GM21737 (cell line): ENCODE measurements around the gene MFSD12.
"Not testable (repeated sequence)": the region's sequence is repeated elsewhere in the genome, so short reads cannot be mapped to it uniquely, and the experiment has no call there.

Experiments used
- ATAC-seq: cut with Tn5 transposase; IDR thresholded peaks from one replicate; pipeline ENCODE4 v1.9.1; 2021; ENCODE audit warnings: mild to moderate bottlenecking, moderate library complexity; ENCODE audit not compliant: unreplicated experiment

The MFSD12 gene

DNA sequence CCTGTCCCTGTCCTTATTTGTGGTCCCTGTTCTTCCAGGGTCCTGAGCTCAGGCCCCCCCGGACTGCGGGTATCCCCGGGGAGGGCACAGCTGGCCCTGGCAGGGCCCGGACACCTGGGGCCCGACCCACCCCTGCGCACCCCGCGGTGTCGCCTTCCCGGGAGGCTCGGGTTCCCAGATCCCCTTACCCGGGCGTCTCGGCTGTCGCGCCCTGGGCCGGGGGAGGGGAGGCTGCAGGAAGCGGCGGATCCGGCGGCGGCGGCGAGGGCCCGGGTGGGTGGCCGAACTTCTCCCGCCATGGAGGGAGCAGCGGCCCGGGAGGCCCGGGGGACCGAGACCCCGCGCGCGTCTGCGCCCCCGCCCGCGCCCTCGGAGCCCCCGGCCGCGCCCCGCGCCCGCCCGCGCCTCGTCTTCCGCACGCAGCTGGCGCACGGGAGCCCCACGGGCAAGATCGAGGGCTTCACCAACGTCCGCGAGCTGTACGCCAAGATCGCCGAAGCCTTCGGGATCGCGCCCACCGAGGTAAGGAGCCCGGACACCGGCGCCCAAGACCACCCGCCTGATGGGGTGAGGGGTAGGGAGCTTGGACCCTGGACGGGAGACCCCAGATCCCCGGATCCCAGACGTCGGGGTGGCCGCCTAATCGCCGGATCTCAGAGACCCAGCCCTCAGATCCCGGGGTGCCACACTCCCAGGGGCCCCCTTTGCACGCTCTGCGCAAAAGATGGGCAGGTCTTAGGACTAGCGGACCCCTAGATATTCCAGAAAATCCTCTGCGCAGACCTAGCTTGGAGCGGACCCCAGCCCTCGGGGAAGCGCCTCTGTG lies 28.1 kb upstream of the MFSD12 start, which contains the start of gene GIPC3:
Gene GIPC3 (plus strand): TSS at position 178 of the 826 bp plus-strand sequence. CDS start 120 bp downstream, at position 298.
- ATAC-seq = no peak

DNA sequence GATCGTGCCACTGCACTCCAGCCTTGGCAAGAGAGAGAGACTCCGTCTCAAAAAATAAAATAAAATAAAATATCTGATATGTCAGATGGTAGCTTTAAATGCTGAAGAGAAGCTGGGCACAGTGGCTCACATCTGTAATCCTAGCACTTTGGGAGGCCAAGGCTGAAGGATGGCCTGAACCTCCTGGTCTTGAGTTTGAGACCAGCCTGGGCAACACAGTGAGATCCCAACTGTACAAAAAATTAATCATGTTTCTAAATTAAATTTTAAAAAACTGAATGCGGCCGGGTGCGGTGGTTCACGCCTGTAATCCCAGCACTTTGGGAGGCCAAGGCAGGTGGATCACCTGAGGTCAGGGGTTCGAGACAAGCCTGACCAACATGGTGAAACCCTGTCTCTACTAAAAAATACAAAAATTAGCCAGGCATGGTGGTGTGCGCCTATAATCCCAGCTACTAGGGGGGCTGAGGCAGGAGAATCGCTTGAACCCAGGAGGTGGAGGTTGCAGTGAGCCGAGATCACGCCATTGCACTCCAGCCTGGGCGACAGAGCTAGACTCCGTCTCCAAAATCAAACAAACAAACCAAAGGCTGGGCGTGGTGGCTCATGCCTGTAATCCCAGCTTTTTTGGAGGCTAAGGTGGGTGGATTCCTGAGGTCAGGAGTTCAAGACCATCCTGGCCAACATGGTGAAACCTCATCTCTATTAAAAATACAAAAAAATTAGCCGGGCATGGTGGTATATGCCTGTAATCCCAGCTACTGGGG lies 26.8 kb upstream of the MFSD12 start:
- not testable (repeated sequence) for ATAC-seq

DNA sequence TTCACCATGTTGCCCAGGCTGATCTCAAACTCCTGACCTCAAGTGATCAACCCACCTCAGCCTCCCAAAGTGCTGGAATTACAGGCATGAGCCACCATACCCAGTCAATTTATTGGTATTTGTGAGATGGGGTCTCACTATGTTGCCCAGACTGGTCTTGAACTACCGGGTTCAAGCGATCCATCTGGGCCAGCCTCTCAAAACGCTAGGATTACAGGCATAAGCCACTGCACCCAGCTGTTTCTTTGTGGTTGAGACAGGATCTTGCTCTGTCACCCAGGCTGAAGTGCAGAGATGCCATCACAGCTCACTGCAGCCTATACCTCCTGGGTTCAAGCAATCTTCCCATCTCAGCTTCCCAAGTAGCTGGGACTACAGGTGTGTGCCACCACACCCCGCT lies 24.4 kb upstream of the MFSD12 start:
- ATAC-seq = not testable (repeated sequence)

DNA sequence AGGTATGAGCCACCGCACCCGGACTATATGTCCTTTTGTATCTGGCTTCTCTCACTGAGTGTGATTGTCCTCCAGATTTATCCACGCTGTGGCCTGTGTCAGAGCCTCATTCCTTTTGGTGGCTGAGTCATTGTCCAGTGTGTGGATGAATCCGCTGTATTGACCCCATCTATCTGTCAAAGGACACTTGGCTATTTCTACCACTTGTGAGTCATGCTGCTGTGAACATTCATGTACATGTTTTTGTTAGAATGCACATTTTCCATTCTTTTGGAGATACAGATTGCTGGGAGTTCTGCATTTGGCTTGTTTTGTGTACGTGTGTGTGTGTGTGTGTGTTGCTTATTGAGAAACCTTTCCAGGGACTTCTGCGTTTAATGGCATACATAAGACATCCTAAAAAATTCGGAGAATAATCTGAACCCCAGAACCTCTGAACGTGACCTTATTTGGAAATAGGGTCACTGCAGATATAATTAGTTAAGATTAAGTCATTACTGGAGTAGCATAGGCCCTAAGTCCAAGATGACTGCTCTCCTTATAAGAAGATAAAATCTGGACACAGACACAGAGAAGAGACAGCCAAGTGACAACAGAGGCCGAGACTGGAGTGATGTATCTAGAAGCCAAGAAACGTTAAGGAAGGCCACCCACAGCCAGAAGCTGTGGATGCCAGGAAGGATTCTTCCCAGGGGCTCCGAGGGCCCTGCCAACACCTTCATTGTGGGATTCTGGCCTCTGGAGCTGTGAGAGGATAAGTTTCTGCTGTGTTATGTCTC lies 23.0 kb upstream of the MFSD12 start:
- no peak for ATAC-seq

DNA sequence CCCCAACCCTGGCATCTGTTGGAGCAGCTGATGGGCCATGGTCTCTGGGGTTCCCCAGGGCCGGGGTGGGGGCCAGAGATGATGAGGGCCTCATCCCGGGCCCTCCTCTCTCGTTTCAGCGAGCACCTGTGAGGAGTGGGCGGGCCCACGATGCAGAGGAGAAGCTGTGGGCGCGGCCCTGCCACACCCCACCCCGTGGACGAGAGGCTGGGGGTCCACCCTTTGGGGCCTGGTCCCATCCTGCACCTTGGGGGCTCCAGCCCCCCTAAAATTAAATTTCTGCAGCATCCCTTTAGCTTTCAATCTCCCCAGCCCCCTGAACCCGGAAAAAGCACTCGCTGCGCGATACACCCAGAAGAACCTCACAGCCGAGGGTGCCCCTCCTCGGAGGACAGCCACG lies 21.0 kb upstream of the MFSD12 start:
- no peak for ATAC-seq

DNA sequence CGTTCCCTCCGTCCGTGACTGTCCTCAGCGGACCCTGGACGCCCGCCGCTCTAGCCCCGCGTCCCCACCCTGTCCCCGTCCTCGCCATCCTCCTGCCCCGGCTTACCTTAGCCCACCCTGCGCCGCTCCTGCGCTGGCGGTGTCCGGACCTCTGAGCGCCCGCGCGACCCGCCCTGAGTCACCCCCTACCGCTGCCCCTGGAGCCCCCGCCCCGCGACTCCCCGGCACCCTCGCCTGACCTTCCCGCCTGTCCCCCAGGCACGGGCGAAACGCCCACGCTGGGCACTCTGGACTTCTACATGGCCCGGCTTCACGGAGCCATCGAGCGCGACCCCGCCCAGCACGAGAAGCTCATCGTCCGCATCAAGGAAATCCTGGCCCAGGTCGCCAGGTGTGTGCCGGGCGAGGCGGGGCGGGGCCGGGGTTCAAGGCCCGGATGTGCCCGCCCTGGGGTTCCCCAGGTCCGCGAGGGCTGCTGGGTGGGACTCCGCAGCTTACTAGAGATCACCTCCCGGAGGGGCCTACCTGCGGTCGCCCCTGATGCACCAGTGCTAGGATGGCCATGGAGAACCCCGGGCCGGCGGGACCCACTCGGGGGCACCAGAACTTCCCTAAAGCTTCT lies 20.4 kb upstream of the MFSD12 start:
- ATAC-seq = no peak

DNA sequence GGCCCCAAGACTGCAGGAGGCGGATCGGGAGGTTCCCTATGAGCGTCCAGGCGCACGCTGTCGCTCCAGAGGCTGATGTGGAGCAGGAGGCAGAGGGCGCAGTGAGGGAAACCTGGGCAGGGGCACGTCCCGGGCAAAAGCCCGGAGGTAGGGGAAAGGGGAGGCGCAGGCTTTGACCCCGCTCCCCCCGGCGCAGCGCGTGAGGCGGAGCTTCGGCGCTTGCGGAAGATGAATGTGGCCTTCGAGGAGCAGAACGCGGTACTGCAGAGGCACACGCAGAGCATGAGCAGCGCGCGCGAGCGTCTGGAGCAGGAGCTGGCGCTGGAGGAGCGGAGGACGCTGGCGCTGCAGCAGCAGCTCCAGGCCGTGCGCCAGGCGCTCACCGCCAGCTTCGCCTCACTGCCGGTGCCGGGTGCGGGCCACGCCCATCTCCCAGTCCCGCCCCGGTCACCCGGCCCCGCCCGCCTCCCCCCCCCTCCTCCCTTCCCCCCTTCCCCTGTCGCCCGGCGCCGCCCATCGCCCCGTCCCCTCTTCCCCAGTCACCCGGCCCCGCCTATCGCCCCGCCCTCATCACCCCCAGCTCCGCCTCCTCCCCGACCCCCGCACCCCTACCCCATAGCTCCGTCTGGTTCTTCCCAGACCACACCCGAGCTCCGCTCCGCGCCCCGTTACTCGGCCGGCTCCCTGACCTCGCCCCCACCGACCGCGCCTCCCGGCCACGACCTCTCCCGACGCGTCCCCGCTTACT lies 19.5 kb upstream of the MFSD12 start:
- no peak for ATAC-seq

DNA sequence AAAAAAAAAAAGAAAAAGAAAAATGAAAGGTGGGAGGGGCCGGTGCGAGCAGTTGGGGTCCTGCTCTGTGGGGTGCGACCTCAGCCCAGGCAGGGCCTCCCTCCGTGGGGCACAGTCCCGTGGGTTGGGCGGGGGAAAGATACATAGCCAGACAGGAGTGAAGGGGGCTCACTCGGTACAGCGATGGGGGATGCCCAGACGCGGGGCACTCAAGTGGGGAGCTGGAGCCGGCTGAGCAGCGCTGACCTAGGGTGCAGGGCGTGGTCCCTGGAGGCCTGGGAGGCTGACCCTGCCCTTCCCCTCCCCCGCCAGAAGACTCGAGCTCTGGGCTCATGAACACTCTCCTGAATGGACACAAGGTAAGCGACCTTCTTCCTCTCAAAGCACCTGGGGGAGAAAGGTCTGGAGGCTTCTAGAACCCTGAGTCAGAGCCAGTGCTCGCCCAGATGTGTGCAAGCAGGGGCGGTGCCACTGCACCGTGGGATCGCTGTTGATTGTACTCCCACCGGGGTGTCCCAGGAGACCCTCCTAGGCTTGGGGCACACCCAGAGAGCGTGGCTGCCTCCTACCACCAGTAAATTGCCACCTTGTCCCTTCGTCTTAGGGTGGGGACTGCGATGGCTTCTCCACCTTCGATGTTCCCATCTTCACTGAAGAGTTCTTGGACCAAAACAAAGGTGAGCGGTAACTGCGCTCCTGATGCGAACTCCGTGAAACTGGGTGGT lies 18.7 kb upstream of the MFSD12 start:
- no peak for ATAC-seq

DNA sequence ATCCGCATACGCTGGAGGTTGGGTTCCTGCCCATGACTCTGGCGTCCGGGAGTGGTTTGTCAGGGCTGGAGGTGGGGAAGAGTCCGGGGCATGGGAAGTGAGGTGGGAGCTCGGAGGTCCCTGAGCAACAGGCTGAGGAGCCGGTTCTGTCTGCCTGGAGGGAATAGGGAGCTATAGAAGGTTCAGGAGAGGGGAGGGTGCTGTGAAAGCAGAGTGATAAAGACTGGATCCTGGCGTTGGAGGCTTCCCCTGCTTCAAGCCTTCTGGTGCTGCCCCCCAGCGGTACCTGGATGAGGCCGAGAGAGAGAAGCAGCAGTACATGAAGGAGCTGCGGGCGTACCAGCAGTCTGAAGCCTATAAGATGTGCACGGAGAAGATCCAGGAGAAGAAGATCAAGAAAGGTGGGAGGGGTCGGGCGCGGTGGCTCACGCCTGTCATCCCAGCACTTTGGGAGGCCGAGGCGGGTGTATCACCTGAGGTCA lies 17.9 kb upstream of the MFSD12 start:
- no peak for ATAC-seq

DNA sequence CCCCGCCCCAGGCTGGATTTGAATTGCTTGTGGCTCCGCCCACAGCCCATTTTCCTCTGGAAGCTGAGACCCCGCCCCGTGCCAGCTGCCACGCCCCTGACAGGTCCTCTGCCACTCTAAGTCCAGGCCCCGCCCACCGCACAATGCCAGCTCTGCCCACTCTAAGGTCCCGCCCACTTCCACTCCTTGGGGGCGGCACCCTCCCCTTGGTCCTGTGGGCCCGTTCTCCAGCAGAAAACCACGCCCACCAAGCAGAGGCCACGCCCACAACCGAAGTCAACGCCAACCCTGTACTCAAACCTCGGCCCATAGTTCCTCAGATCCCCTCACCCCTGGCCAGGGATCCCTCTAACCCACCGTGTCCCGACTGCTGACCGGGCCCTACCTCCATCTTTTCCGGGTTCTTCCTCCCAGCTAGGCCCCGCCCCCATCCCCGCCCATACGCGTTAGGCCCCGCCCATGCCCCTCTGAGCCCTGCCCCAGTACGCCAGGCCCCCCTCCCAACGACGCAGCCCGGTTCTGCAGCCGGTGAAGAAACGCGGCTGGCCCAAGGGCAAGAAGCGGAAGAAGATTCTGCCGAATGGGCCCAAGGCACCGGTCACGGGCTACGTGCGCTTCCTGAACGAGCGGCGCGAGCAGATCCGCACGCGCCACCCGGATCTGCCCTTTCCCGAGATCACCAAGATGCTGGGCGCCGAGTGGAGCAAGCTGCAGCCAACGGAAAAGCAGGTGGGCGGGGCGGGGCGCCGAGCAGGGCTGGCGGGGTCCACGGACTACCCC lies 16.7 kb upstream of the MFSD12 start:
- ATAC-seq = no peak

DNA sequence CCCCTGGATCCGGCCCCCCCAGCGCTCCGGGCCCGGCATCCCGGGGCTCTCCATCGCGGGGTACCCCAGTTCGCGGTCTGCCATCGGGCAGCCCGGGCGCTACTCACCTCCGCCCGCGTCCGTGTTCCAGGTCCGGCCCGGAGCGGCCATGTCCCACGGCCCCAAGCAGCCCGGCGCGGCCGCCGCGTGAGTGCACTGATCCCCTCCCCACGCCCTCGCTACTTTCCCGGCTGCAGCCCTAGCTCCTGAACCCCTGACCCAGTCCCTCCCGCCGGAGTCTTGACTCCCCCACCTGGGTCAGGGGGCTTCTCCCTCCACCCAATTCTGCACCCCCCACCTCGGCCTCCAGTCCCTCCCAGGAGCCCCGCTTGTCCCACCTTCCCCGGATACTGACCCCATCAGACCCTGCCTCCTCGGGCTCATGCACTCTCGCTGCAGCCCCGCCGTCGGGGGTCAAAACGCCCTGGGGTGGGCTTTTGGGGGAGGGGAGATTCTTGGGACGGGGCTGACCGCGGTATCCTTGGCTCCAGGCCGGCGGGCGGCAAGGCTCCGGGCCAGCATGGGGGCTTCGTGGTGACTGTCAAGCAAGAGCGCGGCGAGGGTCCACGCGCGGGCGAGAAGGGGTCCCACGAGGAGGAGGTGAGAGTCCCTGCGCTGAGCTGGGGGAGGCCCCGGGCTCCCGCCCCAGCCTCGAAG lies 15.9 kb upstream of the MFSD12 start:
- no peak for ATAC-seq

DNA sequence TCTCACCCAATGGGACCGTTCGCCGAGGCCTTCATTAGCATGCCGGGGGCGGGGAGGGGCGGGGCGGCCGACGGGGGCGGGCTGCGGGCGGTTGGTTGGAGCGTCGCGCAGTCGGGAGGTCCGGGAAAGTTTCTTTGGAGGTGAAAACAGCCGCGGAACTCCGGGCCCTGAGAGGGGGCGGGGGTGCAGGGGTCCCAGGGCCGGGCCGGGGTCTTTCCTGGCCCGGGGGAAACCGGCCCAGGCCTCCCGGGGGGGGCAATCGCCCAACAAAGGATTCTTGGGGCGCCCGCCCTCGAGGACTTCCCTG lies 15.4 kb upstream of the MFSD12 start, which contains the start of gene HMG20B:
Gene HMG20B (plus strand): TSS at position 90 of the 307 bp plus-strand sequence. CDS start 366 bp downstream, outside the sequence.
- no peak for ATAC-seq

DNA sequence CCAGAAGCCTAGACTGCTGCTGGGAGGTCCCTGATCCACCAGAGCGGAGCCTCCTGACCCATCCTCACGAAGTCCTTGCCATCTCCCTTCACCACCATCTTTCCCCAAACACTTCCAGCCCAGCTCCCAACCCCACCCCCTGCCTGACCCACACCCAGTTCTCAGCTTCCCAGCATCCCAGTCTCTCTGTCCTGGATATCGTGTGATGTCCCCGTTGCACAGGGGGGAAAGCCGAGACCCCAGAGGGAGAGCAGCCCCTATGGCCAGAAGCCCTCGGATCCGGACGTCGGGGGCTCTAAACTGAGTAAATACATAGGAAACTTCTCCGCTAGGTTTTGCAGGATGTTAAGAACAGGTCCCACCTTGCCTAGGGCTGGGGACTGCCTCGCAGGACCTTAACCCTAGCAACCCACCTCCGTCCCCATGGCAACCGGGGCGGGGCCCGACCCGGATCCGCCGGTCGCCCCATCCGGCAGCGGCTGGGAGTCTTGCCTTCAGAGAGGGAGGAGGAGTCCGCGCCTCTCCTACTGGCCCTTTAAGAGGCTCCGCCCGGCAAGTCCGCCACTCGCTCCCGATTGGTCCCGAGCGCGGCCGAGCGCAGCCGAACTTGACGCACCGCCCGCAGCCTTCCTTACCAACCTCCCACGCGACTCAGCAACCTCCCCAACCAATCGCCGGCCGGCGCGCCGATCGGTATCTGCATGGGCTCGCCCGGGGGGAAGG lies 14.9 kb upstream of the MFSD12 start:
- peak; percentile 89 for ATAC-seq

DNA sequence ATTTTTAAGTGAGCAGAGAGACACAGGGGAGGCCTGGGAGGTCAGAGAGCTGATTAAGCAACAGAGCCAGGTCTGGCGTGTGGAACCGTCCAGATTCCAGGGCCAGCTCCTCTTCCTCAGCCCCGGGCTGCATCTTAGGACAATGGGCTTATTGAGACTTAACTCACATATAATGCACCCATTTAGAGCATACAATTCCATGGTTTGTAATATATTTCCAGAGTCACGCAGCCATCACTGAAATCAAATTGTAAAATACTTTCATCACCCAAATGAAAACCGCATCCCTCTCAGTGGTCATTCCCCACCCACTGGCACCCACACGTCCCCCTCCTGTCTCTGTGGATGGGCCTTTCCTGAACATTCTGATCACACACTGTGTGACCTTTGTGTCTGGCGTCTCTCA lies 13.2 kb upstream of the MFSD12 start:
- ATAC-seq = no peak

DNA sequence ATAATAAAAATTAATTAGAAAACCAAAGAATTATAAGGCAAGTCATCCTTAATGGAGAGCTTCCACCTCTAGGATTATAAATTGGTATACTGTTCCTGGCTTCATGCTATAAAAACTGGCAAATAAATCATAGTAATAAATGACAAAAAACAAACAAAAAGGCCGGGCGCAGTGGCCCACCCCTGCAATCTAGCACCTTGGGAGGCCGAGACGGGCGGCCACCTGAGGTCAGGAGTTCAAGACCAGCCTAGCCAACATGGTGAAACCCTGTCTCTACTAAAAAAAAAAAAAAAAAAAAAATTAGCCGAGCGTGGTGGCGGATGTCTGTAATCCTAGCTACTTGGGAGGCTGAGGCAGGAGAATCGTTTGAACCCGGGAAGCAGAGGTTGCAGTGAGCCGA lies 12.7 kb upstream of the MFSD12 start:
- ATAC-seq = not testable (repeated sequence)

DNA sequence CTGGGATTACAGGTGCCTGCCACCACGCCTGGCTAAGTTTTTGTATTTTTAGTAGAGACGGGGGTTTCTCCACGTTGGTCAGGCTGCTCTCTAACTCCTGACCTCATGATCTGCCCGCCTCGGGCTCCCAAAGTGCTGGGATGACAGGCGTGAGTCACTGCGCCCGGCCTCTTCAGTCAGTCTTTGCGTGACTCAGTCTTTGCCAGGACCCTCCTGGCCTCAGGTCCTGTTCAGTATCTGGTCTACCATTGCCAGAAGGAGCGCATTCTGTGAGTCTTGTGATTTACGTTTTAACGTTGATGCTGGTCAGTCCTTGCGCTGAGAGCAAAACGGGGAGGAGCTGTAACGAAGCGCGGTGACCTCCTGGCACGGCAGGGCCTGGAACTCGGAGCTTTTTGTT lies 7.8 kb upstream of the MFSD12 start:
- ATAC-seq = no peak
